HEK293 (cell line): ENCODE measurements around the gene XRCC2.

ENCODE experiments used
- CTCF ChIA-PET: fragments of 350-600 bp; formaldehyde crosslinking; extraction: SDS; loops from one replicate; lab custom pipeline; 2021; ENCODE audit warnings: antibody characterized with exemption; lab: Yijun Ruan, JAX
- POLR2A ChIA-PET: fragments of 300-600 bp; formaldehyde crosslinking; extraction: SDS; loops from one replicate; lab custom pipeline; 2020; ENCODE audit warnings: antibody characterized with exemption, inconsistent platforms; lab: Yijun Ruan, JAX
- H3K27ac ChIP-seq: fragments of 200-500 bp; sonication (Bioruptor generic); 2 replicates; pipeline ENCODE4 v1.5.1; 2014; ENCODE audit warnings: low read depth, low read length, control low read depth, inconsistent platforms; ENCODE audit errors: extremely low read depth
- H3K36me3 ChIP-seq, 2 experiments: fragments of 200-500 bp in 1 of 2; sonication (Bioruptor generic) in 1 of 2; 1 replicate in 1 of 2; 2 replicates in 1 of 2; pipeline ENCODE4 v1.5.1; 2014 to 2017; ENCODE audit warnings: inconsistent platforms in 2 of 2, low read length in 2 of 2; ENCODE audit not compliant: control insufficient read depth in 2 of 2, insufficient read depth in 1 of 2
- H3K4me1 ChIP-seq: fragments of 200-500 bp; sonication (Bioruptor generic); 2 replicates; pipeline ENCODE4 v1.5.1; 2014; ENCODE audit warnings: mild to moderate bottlenecking, low read length, inconsistent platforms; ENCODE audit not compliant: control insufficient read depth, insufficient read depth
- H3K4me3 ChIP-seq: 2 replicates; pipeline ENCODE4 v1.5.1; 2011; ENCODE audit warnings: low read depth, mild to moderate bottlenecking, control low read depth, low read length, moderate library complexity
- H3K9me3 ChIP-seq: fragments of 200-500 bp; sonication (Bioruptor generic); 2 replicates; pipeline ENCODE4 v1.5.1; 2014; ENCODE audit warnings: low read depth, low read length, inconsistent platforms; ENCODE audit not compliant: control insufficient read depth, insufficient read depth
- HOXA7 ChIP-seq: sonication (generic); formaldehyde crosslinking; IDR thresholded peaks from 2 replicates; pipeline ENCODE4 v1.8.1; 2022; ENCODE audit warnings: missing genetic modification reagents, borderline replicate concordance
- KLF16 ChIP-seq: fragments of 450-650 bp; formaldehyde crosslinking; IDR thresholded peaks from 2 replicates; pipeline ENCODE4 v1.5.1; 2017; ENCODE audit warnings: missing biosample characterization, missing genetic modification characterization
- KLF9 ChIP-seq: fragments of 450-650 bp; formaldehyde crosslinking; IDR thresholded peaks from 2 replicates; pipeline ENCODE4 v1.5.1; 2016; ENCODE audit warnings: missing biosample characterization, missing genetic modification characterization, low read depth
- OSR2 ChIP-seq: fragments of 450-650 bp; formaldehyde crosslinking; IDR thresholded peaks from 2 replicates; pipeline ENCODE4 v1.5.1; 2016; ENCODE audit warnings: missing biosample characterization, missing genetic modification characterization
- REST ChIP-seq: fragments of 450-650 bp; formaldehyde crosslinking; IDR thresholded peaks from 2 replicates; pipeline ENCODE4 v1.5.1; 2016; ENCODE audit warnings: missing biosample characterization, missing genetic modification characterization
- YY2 ChIP-seq: fragments of 450-650 bp; formaldehyde crosslinking; IDR thresholded peaks from 2 replicates; pipeline ENCODE4 v1.5.1; 2016; ENCODE audit warnings: missing biosample characterization, missing genetic modification characterization
- ZBTB20 ChIP-seq: fragments of 450-650 bp; formaldehyde crosslinking; IDR thresholded peaks from 2 replicates; pipeline ENCODE4 v1.5.1; 2016; ENCODE audit warnings: missing biosample characterization, missing genetic modification characterization
- ZEB2 ChIP-seq: fragments of 450-650 bp; formaldehyde crosslinking; IDR thresholded peaks from 2 replicates; pipeline ENCODE4 v1.5.1; 2016; ENCODE audit warnings: missing biosample characterization, missing genetic modification characterization
- ZIC2 ChIP-seq: fragments of 450-650 bp; formaldehyde crosslinking; IDR thresholded peaks from 2 replicates; pipeline ENCODE4 v1.5.1; 2016; ENCODE audit warnings: missing biosample characterization, missing genetic modification characterization
- ZNF10 ChIP-seq: fragments of 450-650 bp; formaldehyde crosslinking; IDR thresholded peaks from 2 replicates; pipeline ENCODE4 v1.5.1; 2017; ENCODE audit warnings: missing biosample characterization, missing genetic modification characterization
- ZNF184 ChIP-seq: fragments of 450-650 bp; IDR thresholded peaks from 2 replicates; pipeline ENCODE4 v1.5.1; 2018; ENCODE audit warnings: missing biosample characterization, mild to moderate bottlenecking, missing genetic modification characterization
- ZNF239 ChIP-seq: fragments of 450-650 bp; formaldehyde crosslinking; IDR thresholded peaks from 2 replicates; pipeline ENCODE4 v1.5.1; 2016; ENCODE audit warnings: missing biosample characterization, missing genetic modification characterization
- ZNF24 ChIP-seq: fragments of 450-650 bp; formaldehyde crosslinking; IDR thresholded peaks from 2 replicates; pipeline ENCODE4 v1.5.1; 2016; ENCODE audit warnings: missing biosample characterization, missing genetic modification characterization
- ZNF280D ChIP-seq: fragments of 450-650 bp; formaldehyde crosslinking; IDR thresholded peaks from 2 replicates; pipeline ENCODE4 v1.5.1; 2016; ENCODE audit warnings: missing biosample characterization, missing genetic modification characterization
- ZNF394 ChIP-seq: fragments of 450-650 bp; formaldehyde crosslinking; IDR thresholded peaks from 2 replicates; pipeline ENCODE4 v1.5.1; 2016; ENCODE audit warnings: missing biosample characterization, missing genetic modification characterization, mild to moderate bottlenecking, moderate library complexity, borderline replicate concordance
- ZNF501 ChIP-seq: fragments of 450-650 bp; formaldehyde crosslinking; IDR thresholded peaks from 2 replicates; pipeline ENCODE4 v1.5.1; 2016; ENCODE audit warnings: missing biosample characterization, missing genetic modification characterization
- ZNF777 ChIP-seq: fragments of 450-650 bp; formaldehyde crosslinking; IDR thresholded peaks from 2 replicates; pipeline ENCODE4 v1.5.1; 2017; ENCODE audit warnings: missing biosample characterization, missing genetic modification characterization, borderline replicate concordance
- ZNF843 ChIP-seq: fragments of 450-650 bp; formaldehyde crosslinking; IDR thresholded peaks from 2 replicates; pipeline ENCODE4 v1.5.1; 2016; ENCODE audit warnings: missing biosample characterization, missing genetic modification characterization
- ZSCAN30 ChIP-seq: fragments of 450-650 bp; IDR thresholded peaks from 2 replicates; pipeline ENCODE4 v1.5.1; 2018; ENCODE audit warnings: missing biosample characterization, mild to moderate bottlenecking, missing genetic modification characterization, moderate library complexity
- TF ChIP-seq, protein P1 (sequence below): fragments of 450-650 bp; formaldehyde crosslinking; optimal IDR thresholded peaks from 2 replicates; pipeline ENCODE3; 2016; ENCODE audit warnings: missing biosample characterization, mild to moderate bottlenecking, missing genetic modification characterization
- TF ChIP-seq, protein P2 (sequence below): fragments of 450-650 bp; formaldehyde crosslinking; IDR thresholded peaks from 2 replicates; pipeline ENCODE4 v1.5.1; 2016; ENCODE audit warnings: missing biosample characterization, missing genetic modification characterization
- TF ChIP-seq, protein P3 (sequence below): fragments of 450-650 bp; formaldehyde crosslinking; IDR thresholded peaks from 2 replicates; pipeline ENCODE4 v1.5.1; 2017; ENCODE audit warnings: missing biosample characterization, missing genetic modification characterization

The XRCC2 gene

GRCh38 chr7:152664636-152665035 is 11.3 kb downstream of the XRCC2 start:
- Histone ChIP-seq H3K36me3 (peaks cover 11 to 51% of the 10 kb centered on the region in 2 experiments), H3K27ac (no peak overlapping the region)
- TF ChIP-seq ZNF843 (tag by site-specific recombination) (no peak), ZSCAN30 (tag by site-specific recombination) (no peak), ZNF501 (no peak), KLF9 (tag by site-specific recombination) (no peak), OSR2 (tag by site-specific recombination) (no peak), YY2 (tag by site-specific recombination) (no peak), ZNF10 (tag by site-specific recombination) (no peak), ZNF280D (tag by site-specific recombination) (no peak), ZNF394 (tag by site-specific recombination) (no peak), ZNF184 (no peak), ZBTB20 (no peak), ZNF777 (tag by site-specific recombination) (no peak), REST (tag by site-specific recombination) (no peak), ZEB2 (no peak)
- TF ChIP-seq, protein P1, sequence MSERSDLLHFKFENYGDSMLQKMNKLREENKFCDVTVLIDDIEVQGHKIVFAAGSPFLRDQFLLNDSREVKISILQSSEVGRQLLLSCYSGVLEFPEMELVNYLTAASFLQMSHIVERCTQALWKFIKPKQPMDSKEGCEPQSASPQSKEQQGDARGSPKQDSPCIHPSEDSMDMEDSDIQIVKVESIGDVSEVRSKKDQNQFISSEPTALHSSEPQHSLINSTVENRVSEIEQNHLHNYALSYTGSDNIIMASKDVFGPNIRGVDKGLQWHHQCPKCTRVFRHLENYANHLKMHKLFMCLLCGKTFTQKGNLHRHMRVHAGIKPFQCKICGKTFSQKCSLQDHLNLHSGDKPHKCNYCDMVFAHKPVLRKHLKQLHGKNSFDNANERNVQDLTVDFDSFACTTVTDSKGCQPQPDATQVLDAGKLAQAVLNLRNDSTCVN (tag by site-specific recombination), result no peak
- TF ChIP-seq, all 188 proteins: peak for 0
- no peak overlapping the region for H3K4me3 ChIP-seq
- ChIA-PET CTCF (no interaction called here), POLR2A (interaction anchor here (0.6 kb wide), 1 partner anchor 104 kb away, joined by 3 read pairs; no protein-coding TSS in a partner anchor)
- no peaks in the 10 kb centered on the region for H3K4me1 ChIP-seq
- no peaks in the 10 kb centered on the region for H3K9me3 ChIP-seq

DNA sequence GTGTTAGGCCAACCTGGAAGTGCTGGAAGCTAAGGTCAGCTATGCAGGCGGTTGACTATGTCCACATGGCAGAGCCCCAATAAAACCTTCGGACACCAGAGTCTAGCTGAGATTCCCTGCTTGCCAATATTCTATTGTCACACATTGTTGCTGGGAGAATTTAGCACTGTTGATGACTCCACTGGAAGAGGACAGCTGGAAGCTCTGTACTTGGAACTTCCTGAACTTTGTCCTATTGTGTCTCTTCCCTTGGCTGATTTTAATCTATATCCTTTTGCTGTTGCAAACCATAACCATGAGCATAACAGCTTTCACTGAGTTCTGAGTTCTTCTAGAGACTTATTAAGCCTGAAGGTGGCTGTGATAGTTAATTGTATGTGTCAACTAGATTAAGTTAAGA is 12.0 kb downstream of the XRCC2 start:
- H3K36me3 ChIP-seq, result peaks cover 8 to 51% of the 10 kb centered on the region in 2 experiments
- ChIA-PET CTCF (no interaction called here), POLR2A (no interaction called here)
- no peak overlapping the region for H3K4me3 ChIP-seq
- no peaks in the 10 kb centered on the region for H3K4me1 ChIP-seq
- H3K27ac ChIP-seq, result no peak overlapping the region
- H3K9me3 ChIP-seq, result no peaks in the 10 kb centered on the region
- no peak for TF ChIP-seq ZNF239 (tag by site-specific recombination)
- no peak for TF ChIP-seq ZNF24 (tag by site-specific recombination)
- TF ChIP-seq, protein P1 (tag by site-specific recombination), result no peak
- TF ChIP-seq, protein P2, sequence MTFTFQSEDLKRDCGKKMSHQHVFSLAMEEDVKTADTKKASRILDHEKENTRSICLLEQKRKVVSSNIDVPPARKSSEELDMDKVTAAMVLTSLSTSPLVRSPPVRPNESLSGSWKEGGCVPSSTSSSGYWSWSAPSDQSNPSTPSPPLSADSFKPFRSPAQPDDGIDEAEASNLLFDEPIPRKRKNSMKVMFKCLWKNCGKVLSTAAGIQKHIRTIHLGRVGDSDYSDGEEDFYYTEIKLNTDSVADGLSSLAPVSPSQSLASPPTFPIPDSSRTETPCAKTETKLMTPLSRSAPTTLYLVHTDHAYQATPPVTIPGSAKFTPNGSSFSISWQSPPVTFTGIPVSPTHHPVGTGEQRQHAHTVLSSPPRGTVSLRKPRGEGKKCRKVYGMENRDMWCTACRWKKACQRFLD (tag by site-specific recombination), result no peak
- TF ChIP-seq, protein P3, sequence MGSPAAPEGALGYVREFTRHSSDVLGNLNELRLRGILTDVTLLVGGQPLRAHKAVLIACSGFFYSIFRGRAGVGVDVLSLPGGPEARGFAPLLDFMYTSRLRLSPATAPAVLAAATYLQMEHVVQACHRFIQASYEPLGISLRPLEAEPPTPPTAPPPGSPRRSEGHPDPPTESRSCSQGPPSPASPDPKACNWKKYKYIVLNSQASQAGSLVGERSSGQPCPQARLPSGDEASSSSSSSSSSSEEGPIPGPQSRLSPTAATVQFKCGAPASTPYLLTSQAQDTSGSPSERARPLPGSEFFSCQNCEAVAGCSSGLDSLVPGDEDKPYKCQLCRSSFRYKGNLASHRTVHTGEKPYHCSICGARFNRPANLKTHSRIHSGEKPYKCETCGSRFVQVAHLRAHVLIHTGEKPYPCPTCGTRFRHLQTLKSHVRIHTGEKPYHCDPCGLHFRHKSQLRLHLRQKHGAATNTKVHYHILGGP, result no peak
- TF ChIP-seq KLF16 (tag by site-specific recombination), result no peak
- no peak for TF ChIP-seq ZIC2 (tag by site-specific recombination)
- no peak for TF ChIP-seq HOXA7 (CRISPR knock-in tag)
